GM23338 (cell line): ENCODE data around the gene UMOD. TPM values are rescaled to one million over a fixed set of nuclear protein-coding genes. Genes with fewer than 3 reads are reported as not detected.
A peak's percentile ranks its signal among the peaks of the same experiment; 100 is the strongest.

Experiments used
- ATAC-seq: fragments of 200-7000 bp; cut with Tn5 transposase; 3 replicates; pipeline ENCODE4 v1.9.1; 2020
- DNase-seq: peaks from one replicate; pipeline ENCODE4 v3.0.0-alpha.2; 2015; ENCODE audit warnings: low spot score
- H2AFZ ChIP-seq: fragments of 200-600 bp; sonication (generic); 2 replicates; pipeline ENCODE4 v1.8.0; 2016; ENCODE audit warnings: antibody characterized with exemption, mild to moderate bottlenecking, moderate library complexity
- H3F3A ChIP-seq: fragments of 200-600 bp; sonication (generic); replicated peaks from 2 replicates; pipeline ENCODE4 v1.8.0; 2017; ENCODE audit warnings: antibody characterized with exemption, mixed run types, low read depth
- H3K27ac ChIP-seq: fragments of 200-600 bp; sonication (generic); 2 replicates; pipeline ENCODE4 v1.6.1; 2016; ENCODE audit warnings: low read depth
- H3K27me3 ChIP-seq: fragments of 200-600 bp; sonication (generic); 2 replicates; pipeline ENCODE4 v1.8.0; 2016; ENCODE audit warnings: mild to moderate bottlenecking, mixed run types, moderate library complexity; ENCODE audit not compliant: insufficient read depth
- H3K36me3 ChIP-seq: fragments of 200-600 bp; sonication (generic); 2 replicates; pipeline ENCODE4 v1.8.0; 2016; ENCODE audit warnings: mild to moderate bottlenecking; ENCODE audit not compliant: insufficient read depth
- H3K4me1 ChIP-seq: fragments of 200-600 bp; sonication (generic); 2 replicates; pipeline ENCODE4 v1.8.0; 2016; ENCODE audit warnings: mild to moderate bottlenecking, moderate library complexity; ENCODE audit not compliant: insufficient read depth
- H3K4me2 ChIP-seq: fragments of 200-600 bp; sonication (generic); 2 replicates; pipeline ENCODE4 v1.7.1; 2017; ENCODE audit warnings: mixed run types
- H3K4me3 ChIP-seq: fragments of 200-600 bp; sonication (generic); 2 replicates; pipeline ENCODE4 v1.6.1; 2016; ENCODE audit warnings: mixed run types
- H3K79me2 ChIP-seq: fragments of 200-600 bp; sonication (generic); replicated peaks from 2 replicates; pipeline ENCODE4 v1.8.0; 2017; ENCODE audit warnings: mild to moderate bottlenecking; ENCODE audit not compliant: insufficient read depth
- H3K9me2 ChIP-seq: fragments of 200-600 bp; sonication (generic); 2 replicates; pipeline ENCODE4 v1.8.0; 2017; ENCODE audit not compliant: insufficient read depth
- H4K20me1 ChIP-seq: fragments of 200-600 bp; sonication (generic); replicated peaks from 2 replicates; pipeline ENCODE4 v1.8.0; 2017; ENCODE audit warnings: mild to moderate bottlenecking; ENCODE audit not compliant: insufficient read depth
- H3K27ac Mint-ChIP-seq: 2 replicates; pipeline ENCODE4 v1.8.0; 2020; ENCODE audit warnings: inconsistent platforms, mild to moderate bottlenecking, moderate library complexity, mixed read lengths
- H3K27me3 Mint-ChIP-seq: 3 replicates; pipeline ENCODE4 v1.8.0; 2022; ENCODE audit warnings: low read depth, mild to moderate bottlenecking, moderate library complexity, mixed read lengths, inconsistent platforms; ENCODE audit not compliant: insufficient read depth, poor library complexity
- H3K36me3 Mint-ChIP-seq: 3 replicates; pipeline ENCODE4 v1.8.0; 2021; ENCODE audit warnings: low read depth, mild to moderate bottlenecking, inconsistent platforms, moderate library complexity, mixed read lengths
- H3K4me1 Mint-ChIP-seq: 3 replicates; pipeline ENCODE4 v1.8.0; 2020; ENCODE audit warnings: mild to moderate bottlenecking, inconsistent platforms, mixed read lengths
- H3K4me3 Mint-ChIP-seq: 3 replicates; pipeline ENCODE4 v1.8.0; 2021; ENCODE audit warnings: moderate library complexity, mild to moderate bottlenecking, inconsistent platforms, mixed read lengths
- H3K9me3 Mint-ChIP-seq: 3 replicates; pipeline ENCODE4 v1.8.0; 2020; ENCODE audit warnings: moderate library complexity, mild to moderate bottlenecking, inconsistent platforms, mixed read lengths
- CREB1 ChIP-seq: fragments of 250-450 bp; sonication (Bioruptor Pico); IDR thresholded peaks from 2 replicates; pipeline ENCODE4 v1.5.0; 2020; ENCODE audit warnings: low read depth, mild to moderate bottlenecking, moderate library complexity
- CTCF ChIP-seq, 2 experiments: fragments of 200-600 bp in 1 of 2; sonication (generic) in 1 of 2; conservative IDR thresholded peaks; 2 replicates each; pipeline versions ENCODE4 v1.5.1 to v1.6.1; 2016 to 2017; ENCODE audit warnings: antibody characterized with exemption in 2 of 2, low read depth in 2 of 2, mild to moderate bottlenecking in 2 of 2, moderate library complexity in 1 of 2
- EZH2 ChIP-seq: fragments of 200-600 bp; sonication (generic); IDR thresholded peaks from one replicate; pipeline ENCODE4 v1.8.0; 2017; ENCODE audit warnings: antibody characterized with exemption, mild to moderate bottlenecking, low read depth; ENCODE audit not compliant: unreplicated experiment
- EZH2phosphoT487 ChIP-seq: fragments of 200-600 bp; sonication (generic); IDR thresholded peaks from one replicate; pipeline ENCODE4 v1.8.1; 2018; ENCODE audit warnings: antibody characterized with exemption; ENCODE audit not compliant: unreplicated experiment
- JUNB ChIP-seq: IDR thresholded peaks from one replicate; pipeline ENCODE4 v1.6.1; 2016; ENCODE audit warnings: antibody characterized with exemption; ENCODE audit not compliant: unreplicated experiment
- NANOG ChIP-seq: IDR thresholded peaks from 2 replicates; pipeline ENCODE4 v1.6.1; 2016; ENCODE audit warnings: antibody characterized with exemption, borderline replicate concordance
- POLR2AphosphoS5 ChIP-seq: IDR thresholded peaks from 2 replicates; pipeline ENCODE4 v1.6.1; 2016; ENCODE audit warnings: antibody characterized with exemption, low read depth
- STAT1 ChIP-seq: IDR thresholded peaks from one replicate; pipeline ENCODE4 v1.6.1; 2016; ENCODE audit warnings: antibody characterized with exemption; ENCODE audit not compliant: unreplicated experiment
- ZNF114 ChIP-seq: fragments of 250-450 bp; sonication (Bioruptor Pico); IDR thresholded peaks from 2 replicates; pipeline ENCODE4 v1.5.0; 2020; ENCODE audit warnings: mild to moderate bottlenecking, moderate library complexity
- ZNF331 ChIP-seq: fragments of 250-450 bp; sonication (Bioruptor Pico); IDR thresholded peaks from 2 replicates; pipeline ENCODE4 v1.5.0; 2020; ENCODE audit warnings: low read depth, mild to moderate bottlenecking, moderate library complexity
- polyA plus RNA-seq: library from polyadenylated mRNA; unstranded; fragments of >200 nt; fragmentation: Nextera tagmentation; extraction: Ambion mirVana; gene quantifications from 2 replicates; pipeline ENCODE4 v1.2.1, GENCODE V29; 2016
- total RNA-seq: library from RNA; depleted of rRNA; stranded (reverse); fragments of >200 nt; shearing (Covaris generic); gene quantifications from 2 replicates; pipeline ENCODE4 v1.2.3, GENCODE V29; 2014
- TF ChIP-seq, protein P1 (sequence below): IDR thresholded peaks from 2 replicates; pipeline ENCODE4 v1.6.1; 2016; ENCODE audit warnings: antibody characterized with exemption

Gene UMOD
- total and polyA plus RNA-seq, 2 experiments from 2014 or later = not detected

- Histone ChIP-seq H3K27me3 (no peaks in the 10 kb centered on the region), H3K4me2 (peak overlapping the region; percentile 51), H3K79me2 (no peaks in the 10 kb centered on the region), H3K4me1 (peaks cover 2% of the 10 kb centered on the region; the same call in 1 of the 2 replicates), H3K9me2 (no peaks in the 10 kb centered on the region), H3K4me3 (no peak overlapping the region), H2AFZ (peak overlapping the region; percentile 89; the same call in 1 of the 2 replicates), H3K27ac (no peak overlapping the region), H4K20me1 (no peaks in the 10 kb centered on the region), H3K36me3 (no peaks in the 10 kb centered on the region), H3F3A (no peaks in the 10 kb centered on the region)
- Mint-ChIP-seq H3K36me3 (no peaks in the 10 kb centered on the region), H3K4me3 (no peak overlapping the region), H3K9me3 (no peaks in the 10 kb centered on the region), H3K27ac (no peak overlapping the region), H3K27me3 (peaks cover 5% of the 10 kb centered on the region), H3K4me1 (peaks cover 5% of the 10 kb centered on the region)
- TF ChIP-seq CTCF (conservative IDR thresholded peaks at IDR 0.05; ENCODE audit: low read depth in 2 of 2) (peak; percentile 85 to 86), STAT1 (no peak)
- TF ChIP-seq, protein P1, sequence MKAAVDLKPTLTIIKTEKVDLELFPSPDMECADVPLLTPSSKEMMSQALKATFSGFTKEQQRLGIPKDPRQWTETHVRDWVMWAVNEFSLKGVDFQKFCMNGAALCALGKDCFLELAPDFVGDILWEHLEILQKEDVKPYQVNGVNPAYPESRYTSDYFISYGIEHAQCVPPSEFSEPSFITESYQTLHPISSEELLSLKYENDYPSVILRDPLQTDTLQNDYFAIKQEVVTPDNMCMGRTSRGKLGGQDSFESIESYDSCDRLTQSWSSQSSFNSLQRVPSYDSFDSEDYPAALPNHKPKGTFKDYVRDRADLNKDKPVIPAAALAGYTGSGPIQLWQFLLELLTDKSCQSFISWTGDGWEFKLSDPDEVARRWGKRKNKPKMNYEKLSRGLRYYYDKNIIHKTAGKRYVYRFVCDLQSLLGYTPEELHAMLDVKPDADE = no peak
- DNase-seq (peak; percentile 92), ATAC-seq (peak; percentile 91)
Measured at GRCh38 chr16:20383106-20384029, 30.9 kb upstream of the UMOD start.

DNA sequence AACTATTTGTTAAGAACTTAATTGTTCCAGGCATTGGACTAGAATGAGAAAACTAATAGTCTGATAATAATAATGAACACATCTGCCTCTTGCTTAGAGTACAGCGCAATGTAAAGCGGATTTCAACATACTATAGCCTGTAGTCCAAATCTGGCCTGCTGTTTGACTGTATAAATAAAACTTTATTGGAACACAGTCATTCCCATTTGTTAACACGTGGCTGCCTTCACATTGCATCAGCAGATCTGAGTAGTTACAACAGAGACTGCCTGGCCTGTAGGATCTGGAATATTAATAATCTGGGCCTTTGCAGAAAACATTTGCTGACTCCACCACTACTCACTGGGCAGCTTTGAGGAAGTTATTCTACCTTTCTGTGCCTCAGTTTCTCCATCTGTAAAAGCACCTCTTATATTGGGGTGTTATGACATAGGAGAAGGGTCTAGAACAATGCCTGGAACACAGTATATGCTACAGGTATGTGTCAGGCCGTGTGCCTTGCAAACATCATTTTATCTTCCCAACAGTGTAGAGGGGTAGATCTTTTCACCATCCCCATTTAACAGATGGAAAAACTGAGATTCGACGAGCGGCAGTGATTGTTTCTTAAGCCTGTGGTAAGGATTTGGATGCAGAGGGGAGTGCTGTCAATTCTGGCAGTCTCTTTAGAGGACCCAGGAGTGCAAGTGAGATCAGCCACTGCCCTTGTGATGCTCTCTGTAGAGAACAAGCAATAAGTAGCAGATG is 29.9 kb upstream of the UMOD start:
- Mint-ChIP-seq H3K9me3 (no peaks in the 10 kb centered on the region), H3K27ac (no peak overlapping the region), H3K36me3 (no peaks in the 10 kb centered on the region), H3K4me1 (peaks cover 5% of the 10 kb centered on the region), H3K27me3 (peaks cover 6% of the 10 kb centered on the region), H3K4me3 (no peak overlapping the region)
- H3K79me2 ChIP-seq = no peaks in the 10 kb centered on the region
- H3K36me3 ChIP-seq = no peaks in the 10 kb centered on the region
- DNase-seq (no peak), ATAC-seq (no peak)
- no peaks in the 10 kb centered on the region for H3F3A ChIP-seq
- H3K4me2 ChIP-seq = no peak overlapping the region
- H3K9me2 ChIP-seq = no peaks in the 10 kb centered on the region
- H3K27me3 ChIP-seq = no peaks in the 10 kb centered on the region
- H3K4me3 ChIP-seq = no peak overlapping the region
- peak overlapping the region; percentile 89; the same call in 1 of the 2 replicates for H2AFZ ChIP-seq
- H3K27ac ChIP-seq = no peak overlapping the region
- H3K4me1 ChIP-seq = peaks cover 2% of the 10 kb centered on the region; the same call in 1 of the 2 replicates
- H4K20me1 ChIP-seq = no peaks in the 10 kb centered on the region
- TF ChIP-seq ZNF114 (CRISPR knock-in tag) (no peak), NANOG (no peak), CTCF (conservative IDR thresholded peaks at IDR 0.05; ENCODE audit: low read depth in 2 of 2) (no peak), EZH2 (no peak), ZNF331 (no peak), CREB1 (no peak), STAT1 (no peak), POLR2AphosphoS5 (no peak), EZH2phosphoT487 (no peak), JUNB (no peak)
- TF ChIP-seq, protein P1 = no peak
